OCI-LY3 (cell line): ENCODE data around the gene LEMD1.

Source experiments
- H2AFZ ChIP-seq: fragments of 200-600, 300-600 bp; shearing (Covaris generic); 2 replicates; pipeline ENCODE4 v1.6.0; 2014; ENCODE audit warnings: antibody characterized with exemption, low read depth, low read length
- H3K27ac ChIP-seq: fragments of 200-600, 300-600 bp; sonication (generic); 2 replicates; pipeline ENCODE4 v1.5.1; 2014; ENCODE audit warnings: mild to moderate bottlenecking, low read length, moderate library complexity, mixed read lengths
- H3K27me3 ChIP-seq: fragments of 200-600, 300-600 bp; sonication (generic); 2 replicates; pipeline ENCODE4 v1.6.1; 2014; ENCODE audit warnings: low read depth, low read length, mixed read lengths
- H3K36me3 ChIP-seq: fragments of 200-600, 300-600 bp; sonication (generic); replicated peaks from 2 replicates; pipeline ENCODE3; 2014; ENCODE audit warnings: low read depth, low read length, mixed read lengths
- H3K4me1 ChIP-seq: fragments of 300-600, 200-600 bp; sonication (generic); 2 replicates; pipeline ENCODE4 v1.6.1; 2014; ENCODE audit warnings: low read length, mixed read lengths
- H3K4me2 ChIP-seq: fragments of 200-600, 300-600 bp; sonication (generic); 2 replicates; pipeline ENCODE4 v1.6.1; 2014; ENCODE audit warnings: low read length, mixed read lengths
- H3K4me3 ChIP-seq: fragments of 300-600, 200-600 bp; sonication (generic); 2 replicates; pipeline ENCODE4 v1.5.1; 2014; ENCODE audit warnings: antibody characterized with exemption, mild to moderate bottlenecking, low read length, moderate library complexity
- H3K79me2 ChIP-seq: fragments of 300-600, 200-600 bp; shearing (Covaris generic); 2 replicates; pipeline ENCODE4 v1.6.1; 2014; ENCODE audit warnings: mild to moderate bottlenecking, low read length, mixed read lengths
- H3K9ac ChIP-seq: fragments of 300-600, 200-600 bp; shearing (Covaris generic); 2 replicates; pipeline ENCODE4 v1.6.0; 2014; ENCODE audit warnings: mild to moderate bottlenecking, low read length, moderate library complexity
- H3K9me3 ChIP-seq: fragments of 200-600, 300-600 bp; shearing (Covaris generic); 2 replicates; pipeline ENCODE4 v1.6.1; 2014; ENCODE audit warnings: low read length, mixed read lengths; ENCODE audit not compliant: insufficient read depth
- H4K20me1 ChIP-seq: fragments of 200-600, 300-600 bp; sonication (generic); 2 replicates; pipeline ENCODE4 v1.6.1; 2016; ENCODE audit warnings: low read length, mixed read lengths; ENCODE audit not compliant: insufficient read depth
- CTCF ChIP-seq: fragments of 200-600, 300-600 bp; sonication (generic); IDR thresholded peaks from 2 replicates; pipeline ENCODE4 v1.5.1; 2014; ENCODE audit warnings: antibody characterized with exemption, low read length, low read depth
- EZH2phosphoT487 ChIP-seq: fragments of 200-600 bp; shearing (Covaris generic); IDR thresholded peaks from 2 replicates; pipeline ENCODE4 v1.6.1; 2018; ENCODE audit warnings: antibody characterized with exemption, mixed run types, low read depth

Gene LEMD1

GRCh38 chr1:205380882-205381281 is 41.0 kb downstream of the LEMD1 start:
- no peak overlapping the region for H3K27ac ChIP-seq
- TF ChIP-seq CTCF, result no peak
- no peak for TF ChIP-seq EZH2phosphoT487
- H2AFZ ChIP-seq, result no peak overlapping the region
- H4K20me1 ChIP-seq, result no peaks in the 10 kb centered on the region
- no peaks in the 10 kb centered on the region for H3K36me3 ChIP-seq
- H3K79me2 ChIP-seq, result no peaks in the 10 kb centered on the region
- 0 out of 2 replicates have a peak, but pooled peaks cover 4% of the 10 kb centered on the region for H3K4me1 ChIP-seq
- H3K27me3 ChIP-seq, result peaks cover 47% of the 10 kb centered on the region
- H3K4me2 ChIP-seq, result no peak overlapping the region
- H3K9me3 ChIP-seq, result no peaks in the 10 kb centered on the region
- no peak overlapping the region for H3K4me3 ChIP-seq
- H3K9ac ChIP-seq, result no peak overlapping the region

- Histone ChIP-seq H4K20me1 (no peaks in the 10 kb centered on the region), H2AFZ (no peak overlapping the region)
- no peak for TF ChIP-seq EZH2phosphoT487
- TF ChIP-seq CTCF, result no peak
These were observed 42.8 kb downstream of the LEMD1 start for GRCh38 chr1:205379056-205379455.

GRCh38 chr1:205377355-205377754 is 44.5 kb downstream of the LEMD1 start:
- Histone ChIP-seq H3K36me3 (no peaks in the 10 kb centered on the region), H3K4me3 (no peak overlapping the region), H3K4me1 (0 out of 2 replicates have a peak, but pooled peaks cover 4% of the 10 kb centered on the region), H3K27me3 (peaks cover 65% of the 10 kb centered on the region), H3K27ac (no peak overlapping the region), H2AFZ (no peak overlapping the region), H4K20me1 (no peaks in the 10 kb centered on the region), H3K4me2 (no peak overlapping the region), H3K79me2 (no peaks in the 10 kb centered on the region), H3K9ac (no peak overlapping the region), H3K9me3 (no peaks in the 10 kb centered on the region)
- no peak for TF ChIP-seq CTCF
- TF ChIP-seq EZH2phosphoT487, result no peak

More at GRCh38 chr1:205379056-205379455, 42.8 kb downstream of the LEMD1 start:
- no peaks in the 10 kb centered on the region for H3K9me3 ChIP-seq
- H3K4me3 ChIP-seq, result no peak overlapping the region
- H3K27ac ChIP-seq, result no peak overlapping the region
- H3K4me1 ChIP-seq, result 0 out of 2 replicates have a peak, but pooled peaks cover 4% of the 10 kb centered on the region
- no peak overlapping the region for H3K9ac ChIP-seq
- H3K79me2 ChIP-seq, result no peaks in the 10 kb centered on the region
- no peak overlapping the region for H3K4me2 ChIP-seq
- H3K27me3 ChIP-seq, result peaks cover 50% of the 10 kb centered on the region
- H3K36me3 ChIP-seq, result no peaks in the 10 kb centered on the region

GRCh38 chr1:205376739-205377138 is 45.1 kb downstream of the LEMD1 start:
- TF ChIP-seq CTCF (no peak), EZH2phosphoT487 (no peak)
- Histone ChIP-seq H3K36me3 (no peaks in the 10 kb centered on the region), H2AFZ (no peak overlapping the region), H3K79me2 (no peaks in the 10 kb centered on the region), H3K9me3 (no peaks in the 10 kb centered on the region), H3K27me3 (peaks cover 71% of the 10 kb centered on the region), H3K4me1 (0 out of 2 replicates have a peak, but pooled peaks cover 4% of the 10 kb centered on the region), H3K4me3 (no peak overlapping the region), H3K27ac (no peak overlapping the region), H3K9ac (no peak overlapping the region), H3K4me2 (no peak overlapping the region), H4K20me1 (no peaks in the 10 kb centered on the region)
